H1 (cell line): ENCODE measurements around the gene ZBTB34. TPM values are rescaled to one million over a fixed set of nuclear protein-coding genes. Genes with fewer than 3 reads are reported as not detected.

Experiments
- CTCF ChIA-PET: fragments of 300-600 bp; sonication (Branson Sonifier 250); formaldehyde crosslinking; loops from one replicate; lab custom pipeline; 2021; ENCODE audit not compliant: partially characterized antibody; lab: Charles Lee
- POLR2A ChIA-PET: fragments of 300-600 bp; sonication (Branson Sonifier 250); formaldehyde crosslinking; loops from one replicate; lab custom pipeline; 2021; ENCODE audit warnings: inconsistent platforms; ENCODE audit not compliant: partially characterized antibody; lab: Charles Lee
- DNase-seq, 2 experiments: peaks; one replicate each; pipeline versions ENCODE4 v3.0.0 to v3.0.0-alpha.2; 2010 to 2022; ENCODE audit warnings: low spot score in 2 of 2, low read depth in 1 of 2, mixed read lengths in 1 of 2
- FAIRE-seq: peaks from 2 replicates; lab custom pipeline; 2011; peaks lifted over from hg19 to GRCh38; lab: Jason Lieb, UNC
- H2AFZ ChIP-seq: 2 replicates; pipeline ENCODE4 v1.8.1; 2012; ENCODE audit warnings: low read length, inconsistent platforms
- H2AK5ac ChIP-seq: 2 replicates; pipeline ENCODE4 v1.6.1; 2013; ENCODE audit warnings: low read depth, low read length
- H2BK120ac ChIP-seq: replicated peaks from 2 replicates; pipeline ENCODE3; 2013; ENCODE audit warnings: low read depth, low read length, inconsistent platforms
- H2BK12ac ChIP-seq: 2 replicates; pipeline ENCODE4 v1.6.1; 2013; ENCODE audit warnings: low read depth, low read length
- H2BK15ac ChIP-seq: 2 replicates; pipeline ENCODE4 v1.6.1; 2013; ENCODE audit warnings: low read length
- H2BK20ac ChIP-seq: 2 replicates; pipeline ENCODE4 v1.6.1; 2013; ENCODE audit warnings: low read length
- H2BK5ac ChIP-seq: 2 replicates; pipeline ENCODE4 v1.6.1; 2013; ENCODE audit warnings: low read depth, low read length
- H3K14ac ChIP-seq: 2 replicates; pipeline ENCODE4 v1.6.1; 2013; ENCODE audit warnings: inconsistent platforms; ENCODE audit not compliant: insufficient read length
- H3K18ac ChIP-seq: 2 replicates; pipeline ENCODE4 v1.6.1; 2013; ENCODE audit warnings: low read length; ENCODE audit errors: extremely low read depth
- H3K23ac ChIP-seq: 2 replicates; pipeline ENCODE4 v1.6.1; 2013; ENCODE audit warnings: inconsistent platforms; ENCODE audit not compliant: insufficient read length
- H3K23me2 ChIP-seq: 2 replicates; pipeline ENCODE4 v1.6.1; 2013; ENCODE audit warnings: low read depth, low read length
- H3K27ac ChIP-seq: 2 replicates; pipeline ENCODE4 v1.6.1; 2011; ENCODE audit warnings: low read depth, low read length, inconsistent platforms
- H3K27me3 ChIP-seq, 4 experiments: replicated peaks in 1 of 4; 1 replicate in 1 of 4; 2 replicates in 3 of 4; pipeline versions ENCODE4 v1.6.1 to v1.8.1; 2011 to 2013; ENCODE audit warnings: low read length in 3 of 4, mild to moderate bottlenecking in 3 of 4, inconsistent platforms in 2 of 4, mixed read lengths in 2 of 4, moderate library complexity in 1 of 4; ENCODE audit not compliant: control insufficient read depth in 3 of 4, insufficient read depth in 3 of 4; ENCODE audit errors: extremely low read depth in 1 of 4
- H3K36me3 ChIP-seq, 4 experiments: 2 replicates each; pipeline versions ENCODE4 v1.6.1 to v1.8.1; 2011 to 2013; ENCODE audit warnings: mild to moderate bottlenecking in 4 of 4, low read length in 3 of 4, moderate library complexity in 2 of 4, control low read depth in 1 of 4, inconsistent platforms in 1 of 4; ENCODE audit not compliant: insufficient read depth in 4 of 4, control insufficient read depth in 2 of 4
- H3K4ac ChIP-seq: replicated peaks from 2 replicates; pipeline ENCODE3; 2013; ENCODE audit warnings: low read length, low read depth, mixed read lengths, inconsistent platforms; ENCODE audit not compliant: insufficient read length
- H3K4me1 ChIP-seq, 4 experiments: replicated peaks in 1 of 4; 1 replicate in 1 of 4; 2 replicates in 3 of 4; pipeline versions ENCODE4 v1.6.1 to v1.8.1; 2011 to 2013; ENCODE audit warnings: low read length in 3 of 4, inconsistent platforms in 2 of 4, mixed read lengths in 1 of 4; ENCODE audit not compliant: insufficient read depth in 4 of 4, control insufficient read depth in 3 of 4
- H3K4me2 ChIP-seq, 2 experiments: 2 replicates each; pipeline versions ENCODE4 v1.6.1 to v1.8.1; 2011 to 2013; ENCODE audit warnings: low read depth in 2 of 2, low read length in 2 of 2, control low read depth in 1 of 2, inconsistent platforms in 1 of 2, mild to moderate bottlenecking in 1 of 2; ENCODE audit not compliant: insufficient read depth in 1 of 2
- H3K4me3 ChIP-seq, 4 experiments: fragments of 200-600, 300-600 bp in 1 of 4; sonication (generic), shearing (Covaris generic), sonication (Bioruptor Twin) in 1 of 4; 2 replicates each; pipeline versions ENCODE4 v1.5.1 to v1.8.1; 2011 to 2016; ENCODE audit warnings: low read length in 4 of 4, low read depth in 3 of 4, control low read depth in 2 of 4, inconsistent platforms in 2 of 4, mild to moderate bottlenecking in 2 of 4, mixed read lengths in 1 of 4, moderate library complexity in 1 of 4; ENCODE audit not compliant: insufficient read depth in 2 of 4; ENCODE audit errors: extremely low read depth in 1 of 4
- H3K56ac ChIP-seq: replicated peaks from 2 replicates; pipeline ENCODE3; 2013; ENCODE audit warnings: low read depth, mild to moderate bottlenecking, mixed read lengths, low read length, inconsistent platforms; ENCODE audit not compliant: insufficient read length
- H3K79me1 ChIP-seq: 2 replicates; pipeline ENCODE4 v1.6.1; 2013; ENCODE audit warnings: low read depth, low read length, control low read depth
- H3K79me2 ChIP-seq, 2 experiments: 2 replicates each; pipeline versions ENCODE4 v1.6.1 to v1.8.1; 2012 to 2013; ENCODE audit warnings: low read length in 2 of 2, mild to moderate bottlenecking in 2 of 2, inconsistent platforms in 1 of 2; ENCODE audit not compliant: insufficient read depth in 2 of 2, control insufficient read depth in 1 of 2
- H3K9ac ChIP-seq, 4 experiments: replicated peaks in 1 of 4; 1 replicate in 1 of 4; 2 replicates in 3 of 4; pipeline versions ENCODE4 v1.6.1 to v1.8.1; 2011 to 2013; ENCODE audit warnings: low read depth in 3 of 4, low read length in 3 of 4, control low read depth in 2 of 4, mild to moderate bottlenecking in 2 of 4, moderate library complexity in 2 of 4, inconsistent platforms in 1 of 4; ENCODE audit errors: extremely low read depth in 1 of 4
- H3K9me3 ChIP-seq, 2 experiments: 2 replicates each; pipeline versions ENCODE4 v1.6.1 to v1.8.1; 2012 to 2013; ENCODE audit warnings: mild to moderate bottlenecking in 2 of 2, moderate library complexity in 2 of 2, control low read depth in 1 of 2, inconsistent platforms in 1 of 2, low read depth in 1 of 2, low read length in 1 of 2, mixed read lengths in 1 of 2; ENCODE audit not compliant: insufficient read depth in 2 of 2
- H4K20me1 ChIP-seq, 2 experiments: replicated peaks in 1 of 2; 2 replicates each; pipeline versions ENCODE3 to v1.8.1; 2011 to 2013; ENCODE audit warnings: inconsistent platforms in 2 of 2, low read length in 2 of 2, mild to moderate bottlenecking in 1 of 2; ENCODE audit not compliant: insufficient read depth in 2 of 2, control insufficient read depth in 1 of 2
- H4K5ac ChIP-seq: 2 replicates; pipeline ENCODE4 v1.6.1; 2013; ENCODE audit warnings: low read length, low read depth, mixed read lengths, inconsistent platforms; ENCODE audit not compliant: insufficient read length
- H4K8ac ChIP-seq: 2 replicates; pipeline ENCODE4 v1.8.0; 2013; ENCODE audit warnings: mild to moderate bottlenecking, moderate library complexity, low read length, inconsistent platforms; ENCODE audit not compliant: insufficient read depth; ENCODE audit errors: extremely low read depth
- H4K91ac ChIP-seq: replicated peaks from 2 replicates; pipeline ENCODE3; 2013; ENCODE audit warnings: low read length, mixed read lengths, inconsistent platforms; ENCODE audit not compliant: insufficient read length
- CREB1 ChIP-seq: IDR thresholded peaks from 2 replicates; pipeline ENCODE4 v1.6.1; 2012; ENCODE audit warnings: inconsistent platforms
- MAFK ChIP-seq: IDR thresholded peaks from 2 replicates; pipeline ENCODE4 v1.6.1; 2012; ENCODE audit warnings: low read depth, mild to moderate bottlenecking, improper control_type of control experiment, low read length
- WGBS, 2 experiments: shearing (Covaris generic) in 1 of 2; methylation state at CpG; one replicate each; pipeline versions ENCODE4 v1.1.6 to v1.1.7; 2013 to 2015; ENCODE audit warnings: low lambda C conversion rate in 2 of 2, mixed read lengths in 2 of 2, inconsistent platforms in 1 of 2, low coverage in 1 of 2, missing lambda C conversion rate in 1 of 2; ENCODE audit not compliant: insufficient replicate concordance in 2 of 2, insufficient coverage in 1 of 2, insufficient read length in 1 of 2; ENCODE audit errors: extremely low coverage in 1 of 2, missing lambda C conversion rate in 1 of 2; 5-methylcytosine and 5-hydroxymethylcytosine counted together
- polyA plus RNA-seq, 7 experiments: library from polyadenylated mRNA; depleted of rRNA in 3 of 7; stranded (reverse) in 5 of 7; unstranded in 2 of 7; fragments of >200 nt in 5 of 7; fragments of 200-250 nt in 2 of 7; gene quantifications; 1 replicate in 5 of 7; 2 replicates in 1 of 7; 4 replicates in 1 of 7; pipeline versions ENCODE4 v1.2.1 to v1.2.3, GENCODE V29; 2011 to 2013; ENCODE audit warnings: missing spikeins in 2 of 7, mixed read lengths in 2 of 7
- total RNA-seq: library from RNA; stranded (reverse); fragmentation: NEBNext Ultra II Directional; extraction: Animal tissue kit (Norgen Biotek cat#: 25700); gene quantifications from 2 replicates; pipeline ENCODE4 v1.2.1, GENCODE V29; 2021

Gene ZBTB34
- total and polyA plus RNA-seq, 2 of the 8 experiments (the other 6 are each of a cell fraction or from before 2014, with no cell fraction given), result 8.2 to 15.9 TPM

DNA sequence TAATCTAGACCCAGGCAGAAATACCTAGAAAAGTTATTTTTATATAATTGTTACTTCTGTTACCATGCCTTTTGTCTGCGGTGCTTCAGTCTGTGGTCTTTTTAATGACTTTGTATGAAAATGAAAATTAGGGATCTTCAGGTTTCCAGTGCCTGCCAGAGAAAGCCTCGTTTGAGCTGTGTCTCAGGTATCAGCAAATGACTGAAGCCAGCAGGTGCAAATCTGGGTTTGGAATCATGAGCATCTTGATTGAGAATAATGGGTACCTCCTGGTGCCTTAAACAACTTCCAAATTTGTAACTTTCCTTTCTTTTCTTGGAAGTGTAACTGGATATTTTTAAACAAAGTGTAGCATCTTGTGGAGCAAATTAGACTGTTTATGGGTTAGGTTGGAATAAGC is 4.3 kb downstream of the ZBTB34 start:
- Histone ChIP-seq H3K27me3 (no peaks in the 10 kb centered on the region), H4K5ac (no peak overlapping the region), H3K9ac (no peak overlapping the region), H2BK12ac (no peak overlapping the region), H3K23ac (no peak overlapping the region), H2BK15ac (no peak overlapping the region), H3K27ac (no peak overlapping the region)
- no peak for DNase-seq
- WGBS, 2 experiments, result 93% methylated on average over 2 of the region's 2 CpGs; no CpG with 5 or more reads in 1 of the 2 experiments
- POLR2A ChIA-PET, result interaction anchor here (1.1 kb wide), 1 partner anchor 15 kb away, joined by 3 read pairs; no protein-coding TSS in a partner anchor
- TF ChIP-seq CREB1, result no peak
- no peak for TF ChIP-seq MAFK
- TF ChIP-seq, all 59 proteins: peak for 0
- Histone ChIP-seq H2AFZ (no peak overlapping the region), H2AK5ac (no peak overlapping the region), H3K4ac (no peak overlapping the region), H3K4me3 (no peak overlapping the region), H4K8ac (no peak overlapping the region), H4K91ac (no peak overlapping the region), H3K14ac (no peak overlapping the region), H3K4me2 (no peak overlapping the region), H3K9me3 (no peaks in the 10 kb centered on the region), H2BK120ac (no peak overlapping the region), H3K4me1 (peaks cover 3 to 19% (median 10%) of the 10 kb centered on the region in 4 experiments), H3K36me3 (peaks cover 0 to 16% (median 1%) of the 10 kb centered on the region in 4 experiments; a peak in 2 of 8 replicates), H3K18ac (no peak overlapping the region), H2BK5ac (no peak overlapping the region), H3K79me1 (peaks cover 23% of the 10 kb centered on the region), H2BK20ac (no peak overlapping the region), H4K20me1 (peaks cover 5 to 15% of the 10 kb centered on the region in 2 experiments), H3K56ac (no peak overlapping the region), H3K79me2 (peaks cover 11 to 77% of the 10 kb centered on the region in 2 experiments), H3K23me2 (peaks cover 4% of the 10 kb centered on the region; the same call in 1 of the 2 replicates)
- CTCF ChIA-PET, result interaction anchor here (0.5 to 1.8 kb wide), 7 partner anchors 15 to 699 kb away, joined by 3 to 4 read pairs (median 3); no protein-coding TSS in a partner anchor
- no peak for FAIRE-seq
